ENCODE data around the gene CHERP. TPM values are rescaled to one million over a fixed set of nuclear protein-coding genes. Genes with fewer than 3 reads are reported as not detected.

Gene CHERP
- total and polyA plus RNA-seq, 2 of the 4 experiments (the other 2 are of a cell fraction): 0.54 to 13.5 TPM

- peak overlapping the region; percentile 85; the same call in 1 of the 2 replicates for H3K4me3 ChIP-seq (ENCODE audit: insufficient read depth, low read depth, low read length)
- H4K8ac ChIP-seq (ENCODE audit: low read depth in 2 of 2, low read length in 2 of 2): no peak overlapping the region
- H3K79me1 ChIP-seq (ENCODE audit: low read depth in 1 of 2, low read length in 2 of 2): peaks cover 20 to 51% of the 10 kb centered on the region in 2 experiments
- H3K4ac ChIP-seq (ENCODE audit: low read depth, low read length): no peak overlapping the region
- no peak for ATAC-seq (ENCODE audit: low read depth)
- no peaks in the 10 kb centered on the region for H3K27me3 ChIP-seq (ENCODE audit: control insufficient read depth, insufficient read depth, low read length)
- H3K4me1 ChIP-seq (ENCODE audit: control insufficient read depth, insufficient read depth, low read length): peaks cover 6% of the 10 kb centered on the region; the same call in 1 of the 2 replicates
- H3K9ac ChIP-seq (ENCODE audit: low read depth, low read length): peak overlapping the region; percentile 50
- no peak for DNase-seq
- no peak overlapping the region; the same call in 1 of the 2 replicates for H3K14ac ChIP-seq (replicated peaks; ENCODE audit: low read depth, low read length)
- ChIA-PET POLR2A (ENCODE audit: unreplicated experiment) (no interaction called here), CTCF (no interaction called here)
- no peak overlapping the region for H2BK15ac ChIP-seq (ENCODE audit: low read depth, low read length)
- BruUV-seq (replicated peaks): no TSS peak
- intact Hi-C loops (cut with micrococcal nuclease): loop anchor here (5.0 kb wide), 1 partner anchor 33 kb away; no protein-coding TSS in a partner anchor
- H4K5ac ChIP-seq (ENCODE audit: low read depth, low read length): no peak overlapping the region
- no peak overlapping the region for H2BK5ac ChIP-seq (ENCODE audit: low read depth, low read length, poor library complexity, severe bottlenecking)
- H3K4me2 ChIP-seq (ENCODE audit: low read depth, low read length): peak overlapping the region; percentile 100
- H2BK20ac ChIP-seq (ENCODE audit: low read depth, low read length): no peak overlapping the region
- H2BK120ac ChIP-seq (ENCODE audit: low read depth, low read length): no peak overlapping the region
- H3K9me1 ChIP-seq (ENCODE audit: insufficient read depth, low read length): no peaks in the 10 kb centered on the region; the same call in 1 of the 2 replicates
- no peak overlapping the region for H3K56ac ChIP-seq (ENCODE audit: extremely low read depth, insufficient read depth, low read length)
- peak overlapping the region; percentile 81 for H3K23ac ChIP-seq (ENCODE audit: low read depth, low read length)
- H2AK5ac ChIP-seq (ENCODE audit: low read depth, low read length): no peak overlapping the region
- no peak overlapping the region for H3K27ac ChIP-seq (ENCODE audit: insufficient read depth, low read length)
- H2AK9ac ChIP-seq (replicated peaks; ENCODE audit: low read depth, low read length, poor library complexity): no peak overlapping the region
- no peak for TF ChIP-seq ELK1 (IDR thresholded peaks at IDR 0.05; ENCODE audit: borderline replicate concordance, low read depth, low read length)
- TF ChIP-seq POLR2A (IDR thresholded peaks at IDR 0.05; ENCODE audit: low read depth, low read length): no peak
- TF ChIP-seq FOS (IDR thresholded peaks at IDR 0.05; ENCODE audit: low read depth, low read length): no peak
- no peak for TF ChIP-seq MXI1 (IDR thresholded peaks at IDR 0.05; ENCODE audit: borderline replicate concordance, low read depth, low read length)
- no peak for TF ChIP-seq CTCF (conservative IDR thresholded peaks at IDR 0.05; ENCODE audit: low read depth, low read length)
- no peak for TF ChIP-seq CEBPB (IDR thresholded peaks at IDR 0.05; ENCODE audit: low read depth, low read length)
- TF ChIP-seq RAD21 (IDR thresholded peaks at IDR 0.05; ENCODE audit: low read length): no peak
- no peak for TF ChIP-seq MAZ (IDR thresholded peaks at IDR 0.05; ENCODE audit: borderline replicate concordance, low read depth, low read length)
- no peak for TF ChIP-seq RFX5 (IDR thresholded peaks at IDR 0.05; ENCODE audit: low read depth, low read length)
- TF ChIP-seq MAFK (IDR thresholded peaks at IDR 0.05; ENCODE audit: low read depth, low read length): no peak
- no peak for TF ChIP-seq NFE2L2 (IDR thresholded peaks at IDR 0.05; ENCODE audit: low read depth, low read length)
- TF ChIP-seq CHD1 (IDR thresholded peaks at IDR 0.05; ENCODE audit: low read depth, low read length): no peak
- no peak for TF ChIP-seq USF2 (IDR thresholded peaks at IDR 0.05; ENCODE audit: low read depth, low read length)
- no peak for TF ChIP-seq RCOR1 (IDR thresholded peaks at IDR 0.05; ENCODE audit: insufficient replicate concordance, low read length)
- TF ChIP-seq BHLHE40 (IDR thresholded peaks at IDR 0.05; ENCODE audit: low read depth, low read length): no peak
- TF ChIP-seq SMC3 (IDR thresholded peaks at IDR 0.05; ENCODE audit: low read depth, low read length): no peak
- no peak overlapping the region for H4K91ac ChIP-seq (ENCODE audit: insufficient read depth, low read depth, low read length)
- H3K18ac ChIP-seq (ENCODE audit: low read depth, low read length): no peak overlapping the region
- peaks cover 51% of the 10 kb centered on the region for H4K20me1 ChIP-seq (ENCODE audit: insufficient read depth, low read length)
- H2AFZ ChIP-seq (replicated peaks; ENCODE audit: low read length, poor library complexity): no peak overlapping the region
- WGBS, 2 experiments (ENCODE audit: extremely low coverage in 2 of 2, insufficient read length in 1 of 2): no CpG with 5 or more reads among the region's 7 CpGs
- dilution Hi-C loops (cut with HindIII; ENCODE audit: low sequenced_read_pairs, unreplicated experiment): no loop called here
- in situ Hi-C loops (cut with MboI; ENCODE audit: low sequenced_read_pairs): no loop called here
- no peaks in the 10 kb centered on the region for H3K9me3 ChIP-seq (ENCODE audit: control insufficient read depth, insufficient read depth, low read length)
- H3K36me3 ChIP-seq (ENCODE audit: control insufficient read depth, insufficient read depth, low read length): no peaks in the 10 kb centered on the region
These were observed 71.7 kb downstream of the CHERP start for GRCh38 chr19:16470541-16470910.
